ENCODE data around the gene FARP1. TPM values are rescaled to one million over a fixed set of nuclear protein-coding genes. Genes with fewer than 3 reads are reported as not detected.

The FARP1 gene
- total and polyA plus RNA-seq, 2 of the 13 experiments (the other 11 are each of a cell fraction or from before 2014, with no cell fraction given): 70.6 to 126 TPM

DNA sequence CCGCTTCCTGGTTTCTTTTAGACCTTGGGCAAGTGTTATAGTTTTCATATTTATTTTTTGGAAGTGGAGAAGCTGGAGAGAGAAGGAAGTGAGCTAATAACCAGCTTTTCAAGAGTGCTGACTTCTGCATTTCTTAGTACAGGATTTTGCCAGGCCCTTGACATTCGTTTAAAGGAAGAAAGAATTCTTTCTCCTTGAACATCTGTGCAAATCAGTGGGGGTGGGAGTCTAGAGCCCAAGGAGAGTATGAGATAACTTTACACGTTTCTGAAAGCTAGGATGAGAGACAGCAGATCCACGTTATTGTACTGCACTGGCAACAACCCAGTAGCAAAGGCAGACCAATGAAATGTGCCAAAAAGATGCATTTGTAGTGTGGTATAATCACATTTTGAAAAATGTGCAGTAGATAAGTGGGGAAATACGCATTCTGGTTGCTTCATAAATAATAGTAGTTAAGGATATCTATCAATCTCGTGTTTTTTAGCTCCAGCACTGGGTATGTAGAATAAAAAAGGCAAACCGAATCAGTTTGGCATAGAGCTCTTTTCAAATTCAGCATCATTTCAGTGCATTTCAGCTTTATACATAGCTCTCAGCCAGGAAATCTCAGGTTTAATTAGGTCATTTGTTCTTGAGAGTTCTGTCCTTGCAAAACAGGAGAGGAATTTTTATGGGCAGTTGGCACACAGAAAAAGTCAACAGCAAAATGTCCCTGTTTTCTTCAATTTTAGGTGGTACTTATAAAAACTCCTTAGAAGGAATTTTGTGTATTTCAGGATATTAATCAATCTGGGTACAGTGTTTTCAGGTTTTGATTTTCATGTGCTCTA is 29.9 kb downstream of the FARP1 start:
- no peaks in the 10 kb centered on the region for H3K27me3 ChIP-seq (ENCODE audit: control insufficient read depth in 1 of 2, insufficient read depth in 2 of 2, low read length in 2 of 2)
- 67% methylated on average over 7 of the region's 7 CpGs for WGBS (ENCODE audit: low lambda C conversion rate)
- ATAC-seq (no peak), FAIRE-seq (no peak), DNase-seq (ENCODE audit: low spot score) (no peak)
- H3K79me2 ChIP-seq (ENCODE audit: insufficient read depth, low read length): peaks cover 97% of the 10 kb centered on the region
- ChIA-PET CTCF (ENCODE audit: low intra/inter-chr PET ratio, low total read pairs) (no interaction called here), POLR2A (interaction anchor here (0.9 to 1.8 kb wide), 6 partner anchors 27 to 101 kb away, joined by 3 to 5 read pairs (median 4); no protein-coding TSS in a partner anchor)
- no peak overlapping the region for H2AFZ ChIP-seq (ENCODE audit: low read length)
- H4K20me1 ChIP-seq (ENCODE audit: insufficient read depth, low read length): peaks cover 75% of the 10 kb centered on the region
- in situ Hi-C loops (cut with HindIII; ENCODE audit: extremely low pct_ligation_motif_present, low pct_unique_long_range_greater_than_20kb): no loop called here
- peaks cover 69% of the 10 kb centered on the region for H3K4me1 ChIP-seq (ENCODE audit: insufficient read depth, low read length)
- H3K9ac ChIP-seq (ENCODE audit: insufficient read depth, low read depth, low read length): peak overlapping the region; percentile 26; the same call in 1 of the 2 replicates
- H3K9me3 ChIP-seq (ENCODE audit: low read length): no peaks in the 10 kb centered on the region
- H3K4me3 ChIP-seq (replicated peaks in 1 of 3; ENCODE audit: insufficient read depth in 1 of 3, low read depth in 2 of 3, low read length in 3 of 3): no peak overlapping the region
- H3K4me2 ChIP-seq (ENCODE audit: low read depth, low read length): peak overlapping the region; percentile 43
- TF ChIP-seq, protein P1, sequence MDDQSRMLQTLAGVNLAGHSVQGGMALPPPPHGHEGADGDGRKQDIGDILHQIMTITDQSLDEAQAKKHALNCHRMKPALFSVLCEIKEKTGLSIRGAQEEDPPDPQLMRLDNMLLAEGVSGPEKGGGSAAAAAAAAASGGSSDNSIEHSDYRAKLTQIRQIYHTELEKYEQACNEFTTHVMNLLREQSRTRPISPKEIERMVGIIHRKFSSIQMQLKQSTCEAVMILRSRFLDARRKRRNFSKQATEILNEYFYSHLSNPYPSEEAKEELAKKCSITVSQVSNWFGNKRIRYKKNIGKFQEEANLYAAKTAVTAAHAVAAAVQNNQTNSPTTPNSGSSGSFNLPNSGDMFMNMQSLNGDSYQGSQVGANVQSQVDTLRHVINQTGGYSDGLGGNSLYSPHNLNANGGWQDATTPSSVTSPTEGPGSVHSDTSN (CRISPR knock-in tag; IDR thresholded peaks at IDR 0.05; ENCODE audit: borderline replicate concordance): no peak
- 0 out of 2 replicates have a peak, but pooled peaks have one; percentile 22 for TF ChIP-seq MAFF (IDR thresholded peaks at IDR 0.05; ENCODE audit: low read depth, low read length)
- 0 out of 2 replicates have a peak, but pooled peaks have one; percentile 46 for TF ChIP-seq ZFP82 (CRISPR knock-in tag; IDR thresholded peaks at IDR 0.05; ENCODE audit: borderline replicate concordance)
- peak; percentile 33 to 60; a peak in 3 of 4 replicates for TF ChIP-seq MAFK (conservative IDR thresholded peaks at IDR 0.05 in 1 of 2, IDR thresholded peaks at IDR 0.05 in 1 of 2; ENCODE audit: low read length in 2 of 2)
- 0 out of 2 replicates have a peak, but pooled peaks have one; percentile 26 for TF ChIP-seq ZNF567 (CRISPR knock-in tag; IDR thresholded peaks at IDR 0.05; ENCODE audit: borderline replicate concordance)
- H3K27ac ChIP-seq (ENCODE audit: extremely low read length, insufficient read depth, low read length): peak overlapping the region; percentile 63
- no TSS peak for BruUV-seq (replicated peaks)
- intact Hi-C loops (cut with micrococcal nuclease; ENCODE audit: unreplicated experiment): loop anchor here (1.0 kb wide), 1 partner anchor 26 kb away; no protein-coding TSS in a partner anchor
- H3K36me3 ChIP-seq (replicated peaks in 1 of 2; ENCODE audit: control insufficient read depth in 1 of 2, insufficient read depth in 2 of 2, low read length in 2 of 2): peaks cover 8 to 24% of the 10 kb centered on the region in 2 experiments

All from HepG2 (cell line).